ENCODE data around the gene RNF133. TPM values are rescaled to one million over a fixed set of nuclear protein-coding genes. Genes with fewer than 3 reads are reported as not detected.

Gene RNF133
- total RNA-seq, 2 donors from 2014 or later = 0.86 TPM; not detected in 1

DNA sequence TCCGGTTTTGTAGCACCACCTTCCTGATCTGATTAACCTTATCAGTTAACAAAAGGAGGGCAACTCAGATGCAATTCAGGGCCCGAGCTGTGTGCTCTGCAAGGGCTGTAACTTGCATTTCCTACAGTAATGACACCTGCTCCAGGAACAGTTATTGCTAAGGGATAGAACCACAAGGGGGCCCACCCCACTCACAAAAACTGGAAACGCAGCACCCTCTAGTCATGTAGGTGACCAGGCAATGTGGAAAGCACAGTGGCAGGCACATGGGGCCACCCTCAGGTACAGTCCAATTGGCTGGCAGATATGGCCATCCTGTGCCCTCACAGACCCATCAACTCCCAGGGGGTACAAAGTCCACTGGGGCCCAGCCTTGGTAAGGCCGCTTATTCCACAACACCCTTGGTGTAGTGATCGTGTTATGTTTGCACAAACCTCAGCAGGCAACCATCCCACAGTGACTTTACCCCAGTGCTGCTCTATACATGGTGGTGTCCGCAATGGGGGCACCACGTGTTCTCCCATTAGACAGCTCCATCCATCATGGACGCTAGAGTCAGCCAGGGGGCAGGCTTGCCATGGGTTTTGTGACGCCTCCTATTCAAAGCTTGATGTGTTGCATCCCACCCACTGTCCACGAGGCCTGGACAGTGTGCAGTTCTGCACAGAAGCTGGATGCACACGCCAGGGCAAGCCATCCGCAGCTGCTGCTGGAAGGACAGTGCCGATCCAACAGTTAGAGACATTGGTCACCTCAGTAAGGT lies 9.4 kb downstream of the RNF133 start:
- H3K36me3 ChIP-seq (ENCODE audit: control insufficient read depth, insufficient read depth, low read length) = no peaks in the 10 kb centered on the region
- H3K27me3 ChIP-seq (ENCODE audit: control insufficient read depth, insufficient read depth, low read length, poor library complexity, severe bottlenecking) = no peaks in the 10 kb centered on the region
- no peak overlapping the region for H3K27ac Mint-ChIP-seq
- TF ChIP-seq, protein P1, sequence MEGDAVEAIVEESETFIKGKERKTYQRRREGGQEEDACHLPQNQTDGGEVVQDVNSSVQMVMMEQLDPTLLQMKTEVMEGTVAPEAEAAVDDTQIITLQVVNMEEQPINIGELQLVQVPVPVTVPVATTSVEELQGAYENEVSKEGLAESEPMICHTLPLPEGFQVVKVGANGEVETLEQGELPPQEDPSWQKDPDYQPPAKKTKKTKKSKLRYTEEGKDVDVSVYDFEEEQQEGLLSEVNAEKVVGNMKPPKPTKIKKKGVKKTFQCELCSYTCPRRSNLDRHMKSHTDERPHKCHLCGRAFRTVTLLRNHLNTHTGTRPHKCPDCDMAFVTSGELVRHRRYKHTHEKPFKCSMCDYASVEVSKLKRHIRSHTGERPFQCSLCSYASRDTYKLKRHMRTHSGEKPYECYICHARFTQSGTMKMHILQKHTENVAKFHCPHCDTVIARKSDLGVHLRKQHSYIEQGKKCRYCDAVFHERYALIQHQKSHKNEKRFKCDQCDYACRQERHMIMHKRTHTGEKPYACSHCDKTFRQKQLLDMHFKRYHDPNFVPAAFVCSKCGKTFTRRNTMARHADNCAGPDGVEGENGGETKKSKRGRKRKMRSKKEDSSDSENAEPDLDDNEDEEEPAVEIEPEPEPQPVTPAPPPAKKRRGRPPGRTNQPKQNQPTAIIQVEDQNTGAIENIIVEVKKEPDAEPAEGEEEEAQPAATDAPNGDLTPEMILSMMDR (conservative IDR thresholded peaks at IDR 0.05) = peak; percentile 51
- no peak overlapping the region for H3K27ac ChIP-seq (ENCODE audit: low read depth, low read length)
- H3K4me1 ChIP-seq (ENCODE audit: control insufficient read depth, insufficient read depth, low read length) = no peaks in the 10 kb centered on the region
- H3K4me1 Mint-ChIP-seq = no peaks in the 10 kb centered on the region
- H3K36me3 Mint-ChIP-seq (ENCODE audit: low read depth) = peaks cover 9% of the 10 kb centered on the region
- no peak overlapping the region for H3K9ac ChIP-seq (ENCODE audit: extremely low read depth, low read length, poor library complexity, severe bottlenecking)
- peak; percentile 56 for DNase-seq
- peaks cover 13% of the 10 kb centered on the region for H3K9me3 Mint-ChIP-seq
- H3K4me3 ChIP-seq (ENCODE audit: low read length) = no peak overlapping the region
- WGBS, 2 experiments (ENCODE audit: insufficient coverage in 1 of 2, insufficient read length in 1 of 2) = 93 to 95% methylated on average over 11 to 13 of the region's 13 CpGs
- no peaks in the 10 kb centered on the region for H3K27me3 Mint-ChIP-seq (ENCODE audit: insufficient read depth)
- H3K4me3 Mint-ChIP-seq = no peak overlapping the region
- H3K9me3 ChIP-seq (ENCODE audit: control insufficient read depth, low read length) = peaks cover 7% of the 10 kb centered on the region

DNA sequence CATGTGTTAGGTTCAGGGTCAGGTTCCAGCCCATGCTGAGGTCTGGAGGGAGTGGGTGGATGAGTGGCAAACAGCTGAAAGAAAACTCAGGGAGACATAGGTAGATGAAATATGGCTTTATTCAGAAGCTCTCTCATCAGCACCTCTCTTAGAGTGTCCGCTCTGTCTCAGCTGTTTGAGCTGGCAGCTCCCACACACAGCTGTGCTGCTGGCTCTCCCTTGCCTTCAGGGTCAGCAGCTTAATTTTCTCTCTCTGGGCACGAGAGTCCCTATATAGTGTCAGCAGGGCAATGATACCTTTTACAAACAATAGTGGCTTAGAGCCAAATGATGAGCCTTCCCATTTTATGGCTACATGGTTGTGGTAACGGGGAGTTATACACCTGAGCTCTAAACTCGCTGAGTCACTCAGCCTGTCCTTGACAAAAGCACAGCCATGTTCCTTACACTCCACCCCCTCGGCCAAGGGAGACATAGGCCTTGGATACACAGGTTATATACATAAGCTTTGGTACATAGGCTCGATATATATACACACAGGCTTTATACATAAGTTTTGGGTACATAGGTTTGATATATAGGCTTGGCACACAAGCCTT lies 10.4 kb downstream of the RNF133 start:
- TF ChIP-seq, protein P1 (conservative IDR thresholded peaks at IDR 0.05) = no peak
- Mint-ChIP-seq H3K36me3 (ENCODE audit: low read depth) (peaks cover 9% of the 10 kb centered on the region), H3K27ac (no peak overlapping the region), H3K9me3 (peaks cover 12% of the 10 kb centered on the region), H3K27me3 (ENCODE audit: insufficient read depth) (no peaks in the 10 kb centered on the region), H3K4me1 (no peaks in the 10 kb centered on the region), H3K4me3 (no peak overlapping the region)
- H3K36me3 ChIP-seq (ENCODE audit: control insufficient read depth, insufficient read depth, low read length) = no peaks in the 10 kb centered on the region
- no peaks in the 10 kb centered on the region for H3K27me3 ChIP-seq (ENCODE audit: control insufficient read depth, insufficient read depth, low read length, poor library complexity, severe bottlenecking)
- peak; percentile 33 for DNase-seq
- H3K27ac ChIP-seq (ENCODE audit: low read depth, low read length) = no peak overlapping the region
- H3K9me3 ChIP-seq (ENCODE audit: control insufficient read depth, low read length) = peaks cover 7% of the 10 kb centered on the region
- H3K4me3 ChIP-seq (ENCODE audit: low read length) = no peak overlapping the region
- no peaks in the 10 kb centered on the region for H3K4me1 ChIP-seq (ENCODE audit: control insufficient read depth, insufficient read depth, low read length)
- WGBS, 2 experiments (ENCODE audit: insufficient coverage in 1 of 2, insufficient read length in 1 of 2) = 67 to 77% methylated on average over 1 to 6 of the region's 6 CpGs
- no peak overlapping the region for H3K9ac ChIP-seq (ENCODE audit: extremely low read depth, low read length, poor library complexity, severe bottlenecking)

DNA sequence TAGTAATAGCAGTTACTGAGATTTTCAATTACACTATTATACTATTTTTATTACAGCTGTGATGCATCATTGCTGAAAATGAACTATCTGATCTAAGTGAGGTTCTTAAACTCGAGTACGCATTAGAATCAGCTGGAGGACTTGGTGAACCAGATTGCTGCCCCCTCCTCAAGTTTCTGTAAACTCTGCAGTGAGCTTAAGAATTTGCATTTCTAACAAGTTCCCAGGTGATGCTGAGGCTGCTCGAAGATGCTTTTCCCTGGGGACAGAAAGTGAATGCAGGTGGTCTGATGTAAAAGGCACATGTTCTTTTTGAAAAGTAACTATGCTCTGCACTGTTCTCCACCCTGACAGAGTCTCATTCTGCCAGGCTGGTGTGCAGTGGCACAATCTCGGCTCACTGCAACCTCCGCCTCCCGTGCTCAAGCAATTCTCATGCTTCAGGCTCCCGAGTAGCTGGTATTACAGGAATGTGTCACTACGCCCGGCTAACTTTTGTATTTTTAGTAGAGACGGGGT lies 12.5 kb downstream of the RNF133 start:
- WGBS, 2 experiments (ENCODE audit: insufficient coverage in 1 of 2, insufficient read length in 1 of 2) = 74 to 79% methylated on average over 7 to 10 of the region's 10 CpGs

More for the DNA sequence above, 12.5 kb downstream of the RNF133 start:
- Histone ChIP-seq H3K27ac (ENCODE audit: low read depth, low read length) (no peak overlapping the region), H3K9ac (ENCODE audit: extremely low read depth, low read length, poor library complexity, severe bottlenecking) (no peak overlapping the region), H3K36me3 (ENCODE audit: control insufficient read depth, insufficient read depth, low read length) (no peaks in the 10 kb centered on the region), H3K4me1 (ENCODE audit: control insufficient read depth, insufficient read depth, low read length) (no peaks in the 10 kb centered on the region), H3K9me3 (ENCODE audit: control insufficient read depth, low read length) (no peaks in the 10 kb centered on the region), H3K27me3 (ENCODE audit: control insufficient read depth, insufficient read depth, low read length, poor library complexity, severe bottlenecking) (no peaks in the 10 kb centered on the region), H3K4me3 (ENCODE audit: low read length) (no peak overlapping the region)
- no peaks in the 10 kb centered on the region for H3K27me3 Mint-ChIP-seq (ENCODE audit: insufficient read depth)
- no peaks in the 10 kb centered on the region for H3K9me3 Mint-ChIP-seq
- H3K4me3 Mint-ChIP-seq = no peak overlapping the region
- H3K27ac Mint-ChIP-seq = no peak overlapping the region
- TF ChIP-seq, protein P1 (conservative IDR thresholded peaks at IDR 0.05) = no peak
- peak; percentile 62 for DNase-seq
- no peaks in the 10 kb centered on the region for H3K36me3 Mint-ChIP-seq (ENCODE audit: low read depth)
- H3K4me1 Mint-ChIP-seq = no peaks in the 10 kb centered on the region

Measured in endodermal cell (in vitro differentiated cells).